HG02938 (cell line): ENCODE measurements around the gene ATAD3A.
"Not testable (repeated sequence)": the region's sequence is repeated elsewhere in the genome, so short reads cannot be mapped to it uniquely, and the experiment has no call there.

ENCODE experiments used
- ATAC-seq: cut with Tn5 transposase; IDR thresholded peaks from one replicate; pipeline ENCODE4 v1.9.1; 2021; ENCODE audit warnings: mild to moderate bottlenecking, moderate library complexity; ENCODE audit not compliant: unreplicated experiment

Gene ATAD3A

DNA sequence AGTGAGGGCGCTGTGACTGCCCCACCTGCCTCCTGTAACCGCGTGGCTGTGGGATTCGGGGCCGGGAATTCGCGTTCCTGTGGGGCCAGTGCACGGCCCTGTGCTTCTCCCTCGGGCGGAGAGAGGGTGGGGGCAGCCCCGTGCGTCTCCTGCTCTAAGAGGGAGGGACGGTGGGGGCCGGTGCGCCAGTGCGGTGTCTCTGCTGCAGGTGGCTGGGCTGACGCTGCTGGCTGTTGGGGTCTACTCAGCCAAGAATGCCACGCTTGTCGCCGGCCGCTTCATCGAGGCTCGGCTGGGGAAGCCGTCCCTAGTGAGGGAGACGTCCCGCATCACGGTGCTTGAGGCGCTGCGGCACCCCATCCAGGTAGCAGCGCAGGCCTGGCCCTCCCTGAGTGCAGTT, 10.6 kb downstream of the ATAD3A start:
- not testable (repeated sequence) for ATAC-seq

DNA sequence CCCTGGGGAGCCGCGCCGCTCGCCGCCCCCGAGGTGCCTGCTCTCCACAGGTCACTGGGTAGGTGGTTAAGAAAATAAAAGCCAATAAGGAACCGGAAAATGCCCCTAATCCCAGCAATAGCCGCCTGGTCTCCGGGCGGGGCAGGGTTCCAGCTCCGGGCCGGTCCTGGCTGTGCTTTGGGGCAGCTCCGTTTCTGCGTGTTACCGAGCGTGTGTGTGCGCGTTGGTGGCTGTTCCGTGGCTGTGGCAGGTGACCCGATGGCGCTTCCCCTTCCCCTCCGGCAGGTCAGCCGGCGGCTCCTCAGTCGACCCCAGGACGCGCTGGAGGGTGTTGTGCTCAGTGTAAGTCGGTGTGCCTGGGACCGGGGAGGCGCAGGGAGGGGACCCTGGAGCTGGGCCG, 11.3 kb downstream of the ATAD3A start:
- ATAC-seq, result not testable (repeated sequence)

GRCh38 chr1:1523651-1524050, 11.7 kb downstream of the ATAD3A start:
- ATAC-seq, result not testable (repeated sequence)

DNA sequence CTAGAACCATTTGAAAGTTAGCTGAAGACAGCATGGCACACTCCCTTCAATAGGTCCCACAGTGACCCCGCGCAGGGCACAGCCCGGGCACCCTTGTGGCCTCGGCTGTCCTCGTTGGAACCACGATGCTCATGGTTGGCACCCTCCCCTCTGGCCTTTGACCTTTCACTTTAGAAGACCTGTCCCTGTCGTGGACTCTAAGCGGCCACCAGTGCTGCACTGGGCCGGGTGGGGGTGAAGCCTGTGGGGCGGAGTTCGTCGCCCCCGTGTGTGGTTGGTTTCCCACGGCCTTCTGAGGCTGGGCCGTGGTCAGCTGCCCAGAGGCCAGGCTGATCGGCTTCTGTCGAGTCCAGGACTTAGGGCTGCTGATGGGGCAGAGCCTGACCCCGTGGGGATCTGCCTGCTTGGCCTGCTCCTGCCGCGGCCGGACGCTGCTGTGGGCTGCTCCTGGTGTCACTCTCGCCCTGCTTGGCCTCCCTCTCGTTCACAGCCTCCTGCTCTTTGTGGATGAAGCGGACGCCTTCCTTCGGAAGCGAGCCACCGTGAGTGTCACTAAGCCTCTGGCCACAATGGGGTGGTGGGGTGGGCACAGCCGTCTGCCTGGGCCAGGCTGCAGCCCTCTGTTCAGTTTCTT, 12.9 kb downstream of the ATAD3A start:
- not testable (repeated sequence) for ATAC-seq

- ATAC-seq, result not testable (repeated sequence)
These were observed 14.5 kb downstream of the ATAD3A start for GRCh38 chr1:1526476-1526875.

DNA sequence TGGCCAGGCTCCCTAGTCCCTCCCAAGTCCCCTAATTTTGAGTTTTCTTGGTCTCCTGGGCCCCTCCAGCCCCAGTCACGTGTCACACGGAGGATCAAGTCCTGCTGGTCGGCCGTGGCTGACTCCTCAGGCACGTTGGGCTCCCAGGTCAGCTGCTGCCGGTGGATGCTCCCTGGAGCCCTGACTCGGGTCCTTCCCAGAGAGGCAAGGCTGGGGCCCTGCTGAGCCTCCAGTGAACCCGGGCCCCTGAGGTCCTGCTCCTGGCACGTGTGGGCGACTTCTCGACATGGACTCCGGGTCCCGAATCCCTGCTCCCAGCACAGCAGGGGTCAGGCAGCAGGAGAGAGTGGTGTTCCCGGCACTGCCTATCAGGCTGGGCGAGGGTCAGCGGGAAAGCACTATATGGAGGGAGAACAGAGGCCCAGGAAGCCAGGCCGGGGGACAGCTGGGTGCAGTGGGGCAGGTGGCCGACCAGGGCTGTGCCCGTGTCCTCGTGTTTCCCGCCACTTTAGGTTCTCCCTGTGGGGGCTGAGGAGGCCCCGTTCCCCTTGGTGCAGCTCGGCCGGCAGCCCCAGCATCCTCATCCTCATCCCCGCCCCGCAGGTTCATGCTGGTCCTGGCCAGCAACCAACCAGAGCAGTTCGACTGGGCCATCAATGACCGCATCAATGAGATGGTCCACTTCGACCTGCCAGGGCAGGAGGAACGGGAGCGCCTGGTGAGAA, 15.3 kb downstream of the ATAD3A start:
- ATAC-seq, result no peak

DNA sequence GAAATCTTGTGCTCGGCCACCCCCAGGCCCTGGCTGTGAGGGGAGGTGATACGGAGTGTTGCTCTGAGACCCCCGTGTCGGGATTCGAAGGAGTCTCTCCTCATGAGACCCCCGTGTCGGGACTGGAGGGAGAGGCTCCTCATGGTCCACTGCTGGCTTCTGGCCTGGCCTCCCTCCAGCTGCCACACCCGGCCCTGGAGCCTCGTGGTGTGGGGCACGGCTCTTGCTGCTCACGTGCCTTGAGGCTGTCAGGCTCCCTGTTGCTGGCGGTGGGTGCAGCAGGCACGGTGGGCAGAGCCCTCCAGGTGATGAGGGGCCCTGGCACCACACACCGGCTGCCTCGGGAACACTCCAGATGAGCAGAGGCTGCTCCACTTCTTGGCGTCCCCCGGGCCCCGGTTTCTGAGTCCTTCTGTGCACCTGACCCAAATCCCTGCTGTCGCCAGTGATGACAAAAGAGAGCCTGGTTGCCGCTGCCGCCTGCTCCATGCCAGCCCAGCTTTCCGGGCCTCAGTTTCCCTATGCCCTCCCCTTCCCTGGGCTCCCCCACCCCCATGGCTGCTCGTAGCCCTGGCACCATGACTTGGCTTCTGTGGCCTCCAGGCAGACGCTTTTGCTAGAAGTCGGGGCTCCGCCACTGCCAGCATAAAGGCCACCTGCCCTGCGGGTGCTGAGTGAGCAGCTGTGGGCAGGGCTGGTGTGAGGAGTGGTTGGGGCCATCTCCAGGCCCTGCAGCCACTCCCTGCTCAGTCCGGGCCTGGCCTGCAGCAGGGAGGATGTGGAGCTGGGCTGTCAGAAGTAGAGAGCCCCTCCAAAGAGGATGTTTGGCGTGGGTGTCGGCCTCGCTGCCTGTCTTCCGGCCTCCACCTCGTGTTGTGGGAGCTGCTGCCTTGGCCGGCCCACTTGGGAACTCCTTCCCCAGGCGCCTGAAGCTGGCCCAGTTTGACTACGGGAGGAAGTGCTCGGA, 16.6 kb downstream of the ATAD3A start:
- ATAC-seq, result no peak

GRCh38 chr1:1529321-1529720, 17.4 kb downstream of the ATAD3A start:
- ATAC-seq, result no peak

GRCh38 chr1:1529936-1530335, 18.0 kb downstream of the ATAD3A start:
- ATAC-seq, result no peak

DNA sequence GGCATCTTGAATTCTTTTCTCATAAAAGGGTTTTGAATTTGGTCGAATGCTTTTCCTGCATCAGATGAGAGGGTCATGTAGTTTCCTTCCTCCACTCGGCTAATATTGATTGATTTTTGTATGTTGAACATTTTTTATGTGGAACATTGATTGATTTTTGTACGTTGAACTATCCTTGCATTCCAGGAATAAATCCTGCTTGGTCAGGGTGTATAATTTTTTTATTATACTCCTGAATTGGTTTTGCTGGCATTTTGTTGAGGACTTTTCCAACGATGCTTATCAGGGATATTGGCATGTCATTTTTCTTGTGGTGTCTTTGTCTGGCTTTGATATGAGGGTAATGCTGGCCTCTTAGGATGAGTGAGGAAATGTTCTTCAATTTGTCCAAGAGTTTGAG, 20.0 kb downstream of the ATAD3A start:
- no peak for ATAC-seq

GRCh38 chr1:1533176-1533893, 21.4 kb downstream of the ATAD3A start:
- ATAC-seq, result not testable (repeated sequence)

GRCh38 chr1:1533894-1534291, 21.9 kb downstream of the ATAD3A start:
- not testable (repeated sequence) for ATAC-seq

- ATAC-seq, result no peak
These were observed 22.6 kb downstream of the ATAD3A start for GRCh38 chr1:1534401-1535154.

- ATAC-seq, result no peak
These were observed 23.4 kb downstream of the ATAD3A start for GRCh38 chr1:1535201-1536018.

DNA sequence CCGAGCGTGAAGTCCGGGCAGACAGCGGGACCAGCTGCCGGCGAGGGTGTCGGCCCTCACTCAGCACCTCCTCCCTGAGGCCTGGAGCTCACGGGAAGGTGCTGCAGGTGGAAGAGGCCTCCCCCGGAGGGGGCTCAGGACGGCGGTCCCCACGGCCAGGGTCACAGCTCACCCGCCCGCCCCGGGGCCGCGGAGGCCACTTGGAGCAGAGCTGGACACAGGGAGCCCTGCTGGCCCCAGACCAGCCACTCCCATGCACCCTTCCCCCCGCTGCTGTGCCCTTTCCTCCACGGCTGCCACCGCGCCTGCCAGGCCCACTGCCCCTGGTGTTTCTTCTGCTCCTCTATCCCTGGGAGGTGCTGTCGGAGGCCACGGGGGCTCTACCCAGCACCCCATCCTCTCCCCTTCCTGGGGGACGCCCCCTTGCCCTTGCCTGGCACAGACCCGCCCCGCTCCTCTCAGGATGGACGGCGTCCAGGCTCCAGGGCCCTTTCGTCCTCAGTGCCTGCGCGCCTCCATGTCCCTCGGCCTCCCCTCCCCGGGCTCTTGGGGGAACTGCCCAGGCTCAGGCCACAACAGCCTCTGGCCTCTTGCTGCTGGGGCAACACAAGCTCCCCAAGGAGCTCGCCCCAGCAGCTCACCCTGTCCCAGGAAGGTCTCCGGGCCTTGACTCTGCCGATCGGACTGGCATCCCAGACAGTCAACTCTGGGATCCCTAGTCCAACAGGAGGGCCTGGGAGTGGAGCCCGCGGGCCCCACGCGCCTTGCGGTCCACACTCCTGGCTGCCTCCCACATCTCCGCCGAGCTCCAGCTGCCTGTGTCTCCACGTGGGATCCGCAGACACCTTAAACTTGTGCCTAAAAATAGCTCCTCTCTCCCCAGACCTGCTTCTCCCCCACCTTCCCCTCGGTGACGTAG, 24.3 kb downstream of the ATAD3A start:
- ATAC-seq, result no peak

DNA sequence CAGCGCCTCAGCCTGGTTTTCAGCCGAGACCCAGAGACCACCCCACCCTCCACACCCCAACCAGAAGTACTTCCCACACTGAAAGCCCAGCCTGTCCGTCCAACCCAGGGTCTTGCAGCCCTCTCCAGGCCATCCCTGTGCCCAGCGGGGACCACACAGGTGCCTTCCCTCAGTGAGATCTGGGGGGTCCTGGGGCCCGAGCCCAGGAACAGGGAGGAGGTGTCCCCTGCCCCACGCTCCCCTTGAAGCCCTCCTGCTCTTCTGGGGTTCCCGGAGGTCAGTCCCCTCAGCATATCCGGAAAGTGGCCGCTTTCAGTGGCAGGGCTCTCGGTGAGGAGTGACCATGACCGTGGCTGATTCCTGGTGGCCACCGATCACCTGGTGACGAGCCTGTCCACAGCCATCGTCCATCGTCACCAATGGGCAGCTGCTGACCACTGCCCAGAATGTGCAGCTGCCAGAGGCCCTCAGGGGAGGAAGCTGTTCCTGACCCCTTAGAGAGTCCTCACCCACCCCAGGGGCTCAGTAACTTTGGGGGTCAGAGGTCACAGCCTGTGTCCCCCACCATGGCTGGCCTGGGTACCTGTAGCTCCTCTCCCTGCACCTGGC, 25.1 kb downstream of the ATAD3A start:
- no peak for ATAC-seq

- ATAC-seq, result no peak
These were observed 25.8 kb downstream of the ATAD3A start for GRCh38 chr1:1537626-1538250.
